COR-L47 (cell line): ENCODE data around the gene PBX2.

Experiments used
- DNase-seq: peaks from one replicate; lab custom pipeline; 2025; lab: John Stamatoyannopoulos, UW

PBX2 gene

GRCh38 chr6:32171234-32171633 is 18.8 kb downstream of the PBX2 start:
- no peak for DNase-seq

DNA sequence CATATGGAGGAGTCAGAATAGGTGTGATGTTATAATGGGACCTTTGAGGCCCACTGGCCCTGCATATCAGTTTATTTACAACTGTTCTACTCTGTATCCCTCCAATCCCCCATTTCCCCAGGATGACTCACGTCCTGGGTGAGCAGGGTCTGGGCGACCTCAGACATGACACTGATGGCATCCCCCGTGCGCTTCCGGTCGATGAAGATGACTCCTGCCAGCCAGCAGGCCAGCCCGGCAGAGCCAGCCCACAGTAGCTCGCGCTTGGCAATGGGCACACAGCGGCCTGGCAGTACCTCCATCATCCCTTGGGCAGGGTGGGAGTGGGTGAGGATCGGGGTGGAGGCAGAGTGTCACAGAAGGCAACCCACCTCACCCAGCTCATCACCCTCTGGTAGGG is 19.7 kb downstream of the PBX2 start:
- no peak for DNase-seq

DNA sequence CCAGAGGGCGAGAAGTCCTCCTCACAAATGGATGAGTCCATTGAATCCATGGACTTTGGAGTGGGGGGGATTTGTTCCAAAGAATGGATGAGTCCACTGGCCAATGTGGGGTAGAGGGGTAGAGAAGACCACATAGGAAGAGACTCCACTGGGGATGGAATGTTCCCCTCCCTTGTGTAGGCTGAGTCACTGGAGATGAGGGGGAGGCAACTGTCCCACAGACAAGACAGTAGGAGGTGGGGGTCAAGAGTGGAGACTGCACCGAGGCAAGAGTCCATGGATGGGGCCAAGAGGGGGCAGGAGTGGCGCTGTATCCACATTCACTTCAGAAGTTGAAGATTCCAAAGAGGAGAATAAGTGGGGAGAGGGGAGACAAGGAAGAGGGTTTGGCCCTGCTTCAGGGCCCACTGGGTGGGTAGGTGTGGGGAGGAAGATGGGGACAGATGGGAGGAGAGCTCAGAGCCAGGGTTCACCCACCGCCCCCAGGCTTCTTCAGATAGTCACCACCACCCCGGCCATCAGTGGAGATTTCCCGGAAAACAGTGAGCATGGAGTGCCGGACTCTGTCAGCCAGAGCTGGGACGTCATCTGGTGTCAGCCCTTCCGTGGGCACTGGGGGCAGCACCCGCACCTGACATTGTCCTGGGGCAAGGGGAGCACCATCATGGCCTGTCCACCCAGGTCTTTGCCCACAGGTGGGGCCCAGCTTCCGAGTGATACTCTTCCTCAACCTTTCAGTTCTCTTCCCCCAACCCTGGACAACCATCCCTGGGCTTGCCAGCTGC is 21.0 kb downstream of the PBX2 start:
- DNase-seq: no peak

GRCh38 chr6:32168350-32168749 is 21.7 kb downstream of the PBX2 start:
- no peak for DNase-seq

DNA sequence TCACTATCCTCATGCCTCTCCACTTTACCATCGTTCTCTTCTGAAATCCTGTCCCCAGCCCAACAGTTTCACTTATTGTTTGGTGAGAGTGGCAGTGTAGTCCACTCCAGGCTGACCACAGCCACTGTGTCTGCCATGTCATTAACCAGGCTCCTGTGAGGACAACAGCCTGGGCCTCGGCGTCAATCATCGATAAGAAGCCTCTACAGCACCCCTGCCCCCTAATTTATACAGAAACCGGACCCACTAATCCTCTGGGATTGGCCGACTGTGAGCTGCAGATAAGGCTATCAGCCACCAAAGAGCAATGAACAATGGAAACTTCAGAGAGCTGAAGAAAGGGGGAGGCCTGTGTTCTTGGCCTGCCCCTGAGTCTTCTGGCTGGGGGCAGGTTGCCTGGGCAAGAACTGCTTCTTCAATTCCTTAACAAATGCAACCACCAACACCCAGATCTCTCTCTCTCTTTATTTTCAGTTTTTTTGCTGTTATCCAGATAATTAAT is 22.2 kb downstream of the PBX2 start:
- no peak for DNase-seq

DNA sequence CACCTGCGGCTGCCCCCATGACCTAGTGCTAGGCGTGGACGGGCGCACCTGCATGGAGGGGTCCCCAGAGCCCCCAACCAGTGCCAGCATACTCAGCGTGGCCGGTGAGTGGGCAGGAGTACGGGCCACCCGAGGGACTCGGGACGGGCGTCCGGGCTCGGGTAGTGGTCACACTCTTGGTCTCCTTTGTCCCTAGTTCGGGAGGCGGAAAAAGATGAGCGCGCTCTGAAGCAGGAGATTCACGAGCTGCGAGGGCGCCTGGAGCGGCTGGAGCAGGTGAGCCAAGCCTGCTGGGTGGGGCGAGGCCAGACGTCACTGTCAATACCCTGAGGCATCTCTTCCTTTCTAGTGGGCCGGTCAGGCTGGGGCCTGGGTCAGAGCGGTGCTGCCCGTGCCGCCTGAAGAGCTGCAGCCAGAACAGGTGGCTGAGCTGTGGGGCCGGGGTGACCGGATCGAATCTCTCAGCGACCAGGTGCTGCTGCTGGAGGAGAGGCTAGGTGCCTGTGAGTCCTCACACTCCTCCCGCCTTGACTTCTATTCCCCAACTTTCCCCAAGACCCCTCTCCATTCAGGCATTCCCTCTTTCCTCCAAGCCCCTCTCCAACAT is 22.7 kb downstream of the PBX2 start:
- DNase-seq: no peak

GRCh38 chr6:32166411-32167061 is 23.5 kb downstream of the PBX2 start:
- no peak for DNase-seq

- DNase-seq: no peak
Observed at GRCh38 chr6:32164295-32164694, 25.7 kb downstream of the PBX2 start, which contains the start of gene EGFL8. EGFL8 (plus strand) TSS chr6:32164595; CDS start chr6:32166166, 1,571 bp downstream.

- no peak for DNase-seq
Observed at GRCh38 chr6:32163559-32164258, 26.3 kb downstream of the PBX2 start.

DNA sequence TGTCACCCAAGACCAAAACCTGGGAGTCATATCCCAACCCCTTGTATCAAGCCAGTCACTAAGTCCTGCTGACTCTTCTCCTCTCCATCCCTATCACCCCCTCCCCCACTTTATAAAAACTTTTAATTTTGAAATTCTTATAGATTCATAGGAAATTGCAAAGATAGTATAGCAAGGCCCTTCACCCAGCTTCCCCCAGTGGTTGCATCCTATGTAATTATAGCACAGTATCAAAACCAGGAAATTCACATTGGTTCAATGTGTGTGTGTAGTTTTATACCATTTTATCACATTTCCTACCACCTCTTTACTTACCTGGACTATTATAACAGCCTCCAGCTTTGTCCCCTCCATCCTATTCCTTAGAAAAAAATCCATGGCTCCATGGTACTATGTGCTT is 31.9 kb downstream of the PBX2 start:
- no peak for DNase-seq

DNA sequence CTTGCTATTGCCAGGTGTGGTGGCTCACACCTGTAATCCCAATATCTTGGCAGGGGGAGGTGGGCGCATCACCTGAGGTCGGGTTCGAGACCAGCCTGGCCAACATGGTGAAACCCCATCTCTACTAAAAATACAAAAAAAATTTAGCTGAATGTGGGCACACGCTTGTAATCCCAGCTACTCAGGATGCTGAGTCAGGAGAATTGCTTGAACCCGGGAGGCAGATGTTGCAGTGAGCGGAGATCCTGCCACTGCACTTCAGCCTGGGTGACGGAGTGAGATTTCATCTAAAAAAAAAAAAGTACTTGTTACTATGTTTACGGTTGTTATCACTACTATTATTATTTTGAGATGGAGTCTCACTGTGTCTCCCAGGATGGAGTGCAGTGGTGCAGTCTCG is 33.1 kb downstream of the PBX2 start:
- no peak for DNase-seq

GRCh38 chr6:32154514-32155161 is 35.4 kb downstream of the PBX2 start:
- DNase-seq: peak; percentile 85

GRCh38 chr6:32153564-32154513 is 36.2 kb downstream of the PBX2 start, which contains the start of gene PPT2:
PPT2 (plus strand) TSS chr6:32154141; CDS start chr6:32154595, 454 bp downstream.
- peak; percentile 83 for DNase-seq

DNA sequence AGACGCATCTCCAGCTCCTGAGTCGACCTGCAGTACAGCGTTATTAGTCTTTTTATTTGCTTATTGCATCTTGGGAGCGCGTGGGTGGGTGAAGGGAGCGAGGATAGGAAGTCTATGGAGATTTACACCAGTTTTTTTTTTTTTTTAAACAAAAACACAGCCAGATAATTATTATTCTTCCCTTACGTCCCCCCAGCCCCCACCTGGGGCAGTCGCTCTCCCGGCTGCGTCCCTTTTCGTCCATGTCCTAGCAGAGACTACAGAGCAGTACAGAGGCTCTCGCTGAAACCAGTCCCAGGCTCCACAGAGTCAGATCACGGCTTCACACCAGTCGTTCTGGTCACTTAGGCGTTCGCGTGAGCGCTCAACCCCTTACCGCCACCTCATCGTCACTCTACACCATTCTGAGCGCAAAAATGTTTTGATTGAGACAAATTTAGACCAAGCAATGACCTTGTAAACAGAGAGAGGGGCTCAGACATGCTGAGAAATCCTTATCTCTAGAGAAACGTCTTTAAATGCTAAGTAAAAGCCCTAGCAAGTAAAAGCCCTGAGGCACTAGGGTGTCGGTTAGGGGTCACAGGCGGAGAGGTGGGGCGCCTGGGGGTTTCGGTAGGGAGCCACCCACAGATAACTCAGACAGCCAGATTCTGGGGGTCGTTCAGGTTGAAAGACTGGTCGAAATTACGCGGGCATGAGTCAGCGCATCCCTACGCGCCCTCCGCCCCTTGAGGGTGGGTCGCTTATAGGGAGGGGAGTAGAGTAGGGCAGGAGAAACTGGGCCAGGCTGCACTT is 37.0 kb downstream of the PBX2 start:
- DNase-seq: no peak

- DNase-seq: no peak
Observed at GRCh38 chr6:32151863-32152768, 37.9 kb downstream of the PBX2 start, which contains the start of gene PRRT1. PRRT1 (minus strand) TSS chr6:32151939; CDS start chr6:32151827, 112 bp downstream.

DNA sequence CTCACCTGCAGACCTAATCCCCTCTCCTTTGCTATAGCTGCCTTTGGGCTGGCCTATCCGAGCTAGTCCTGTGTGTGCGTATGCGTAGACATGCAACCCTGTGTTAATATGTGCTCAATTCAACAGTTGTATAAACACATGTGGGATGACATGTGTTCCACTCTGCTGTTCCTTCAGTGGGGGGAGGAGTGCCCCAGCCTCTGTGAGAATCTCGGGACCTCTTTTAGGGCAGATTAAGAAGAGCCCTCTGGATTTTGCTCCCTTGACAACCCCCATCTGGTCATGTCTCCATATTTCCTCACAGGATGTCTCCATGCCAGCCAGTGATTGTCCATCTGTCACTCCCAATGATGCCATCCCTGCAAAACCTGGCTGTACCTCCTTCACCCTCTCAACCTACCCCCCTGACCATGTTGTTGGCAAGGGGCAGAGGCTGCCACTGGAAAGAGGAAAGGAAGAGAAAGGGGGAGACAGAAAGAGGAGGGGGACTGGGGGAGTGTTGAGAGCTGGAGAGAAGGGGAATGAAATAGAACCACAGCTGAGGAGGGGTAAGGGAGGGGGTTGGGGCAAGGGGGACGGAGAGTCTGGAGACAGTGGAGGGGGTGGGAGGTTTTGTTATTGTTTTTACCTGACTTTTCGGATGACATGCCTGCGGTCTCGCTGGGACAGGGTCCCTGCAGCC is 38.7 kb downstream of the PBX2 start:
- no peak for DNase-seq

DNA sequence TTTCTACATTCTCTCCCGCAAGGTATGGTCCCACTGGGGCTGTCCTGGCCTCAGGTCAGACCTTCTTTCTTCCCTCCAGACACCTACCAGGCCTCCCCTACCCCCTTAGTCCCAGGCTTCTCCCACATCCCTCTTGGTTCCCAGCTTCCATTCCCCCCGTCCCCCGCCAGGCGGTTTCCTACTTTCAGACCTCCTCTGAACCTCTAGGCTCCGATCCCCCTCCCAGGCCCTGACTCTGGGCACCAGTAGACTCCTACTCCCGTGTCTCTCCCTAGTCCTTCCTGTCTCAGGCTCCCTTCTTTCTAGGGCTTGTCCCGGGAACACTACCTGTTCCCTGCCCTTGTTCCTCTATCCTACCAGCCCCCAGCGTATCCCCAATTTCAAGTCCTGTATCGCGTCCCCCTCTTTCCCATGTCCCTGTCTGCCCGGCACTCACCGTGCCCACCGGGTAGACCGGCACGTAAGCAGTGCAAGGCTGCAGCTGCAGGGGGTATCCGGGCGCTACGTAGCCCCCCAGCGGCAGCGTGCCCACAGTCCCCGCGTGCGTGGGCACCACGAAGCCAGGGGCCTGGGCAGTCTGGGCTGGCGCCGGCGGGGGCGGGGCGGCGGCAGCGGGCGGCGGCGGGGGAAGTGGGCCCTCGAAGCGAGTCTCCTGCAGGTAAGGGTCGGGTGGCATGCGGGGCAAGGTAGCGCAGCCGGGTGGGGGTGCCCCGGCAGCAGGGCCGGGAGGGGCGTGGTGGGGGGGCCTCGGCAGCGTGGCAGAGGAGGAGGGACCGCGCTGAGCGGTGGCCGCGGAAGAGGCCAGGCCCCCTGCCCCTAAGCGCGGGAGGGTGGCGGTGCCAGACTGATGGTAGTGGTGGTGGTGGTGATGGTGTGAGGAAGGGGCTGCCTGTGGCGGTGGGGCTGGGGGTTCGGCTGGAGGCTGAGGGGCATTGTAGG is 39.8 kb downstream of the PBX2 start:
- no peak for DNase-seq
